ENCODE measurements around the gene LRMDA.

LRMDA gene

DNA sequence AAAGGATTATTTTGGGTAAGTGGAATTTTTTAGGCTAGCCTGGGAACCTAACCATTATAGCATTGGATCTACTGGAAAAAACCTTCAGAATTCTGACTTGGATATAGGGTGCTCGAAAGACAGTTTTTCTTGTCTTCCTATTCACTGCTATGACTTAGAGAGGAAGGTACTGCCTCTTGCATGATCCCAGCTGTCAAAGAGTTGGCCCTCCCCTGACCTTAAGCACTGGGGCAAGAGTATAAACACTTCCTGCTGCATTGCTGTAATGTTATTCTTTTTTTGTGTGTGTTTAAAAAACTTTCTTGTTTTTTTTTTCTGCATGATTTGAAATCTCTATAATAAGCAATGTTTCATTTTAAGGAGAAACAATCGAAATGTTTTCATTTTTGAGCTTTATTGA lies 113.0 kb downstream of the LRMDA start:
- no peak for DNase-seq

DNA sequence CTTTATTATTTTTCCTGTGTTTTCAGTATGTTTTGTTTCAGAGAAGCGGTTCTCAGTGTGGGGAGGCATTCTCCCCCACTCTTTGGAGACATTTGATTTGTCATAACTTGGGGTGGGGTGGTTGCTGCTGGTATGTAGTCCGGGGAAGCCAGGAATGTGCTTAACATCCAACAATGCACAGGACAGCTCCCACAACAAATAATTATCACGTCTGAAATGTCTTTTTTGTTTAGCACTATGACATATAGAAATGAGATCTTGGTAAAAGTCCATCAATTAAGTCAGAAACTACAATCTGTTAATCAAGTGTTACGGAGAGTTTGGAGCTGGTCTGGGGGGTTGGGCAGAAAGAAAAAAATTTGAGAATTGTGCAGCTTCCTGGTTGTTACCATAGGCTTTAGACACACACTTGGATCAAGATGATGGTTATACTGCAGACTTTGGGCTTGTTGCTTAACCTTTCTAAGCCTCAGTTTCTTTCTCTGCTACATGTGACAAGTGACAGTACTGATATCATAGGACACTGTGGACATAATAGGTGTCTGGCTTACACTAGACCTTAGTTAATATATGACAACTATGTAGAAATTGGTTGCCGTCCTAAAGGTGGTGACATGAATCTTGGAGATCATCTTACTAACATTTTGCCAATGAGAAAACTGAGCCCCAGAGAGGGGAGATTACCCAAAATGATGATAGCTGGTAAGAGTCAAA lies 113.7 kb downstream of the LRMDA start:
- DNase-seq = no peak

DNA sequence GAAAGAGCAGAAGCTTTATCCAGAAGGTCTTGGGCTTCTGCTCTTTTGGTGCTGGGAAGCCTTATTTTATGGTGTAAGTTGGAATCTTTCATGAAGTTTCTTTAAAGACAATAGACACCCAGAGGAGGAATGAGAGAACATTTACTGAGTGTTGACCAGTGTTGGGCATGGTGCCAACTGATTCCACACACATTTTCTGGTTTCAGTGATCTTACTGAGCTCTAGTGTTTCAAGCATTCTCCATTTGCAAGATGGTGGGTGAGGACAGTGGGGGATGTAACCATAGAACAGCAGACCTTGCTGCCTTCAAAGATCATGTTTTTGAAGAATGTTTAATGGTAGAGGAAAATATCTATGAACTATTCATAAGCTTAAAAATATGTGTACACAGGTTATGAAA lies 114.6 kb downstream of the LRMDA start:
- no peak for DNase-seq

DNA sequence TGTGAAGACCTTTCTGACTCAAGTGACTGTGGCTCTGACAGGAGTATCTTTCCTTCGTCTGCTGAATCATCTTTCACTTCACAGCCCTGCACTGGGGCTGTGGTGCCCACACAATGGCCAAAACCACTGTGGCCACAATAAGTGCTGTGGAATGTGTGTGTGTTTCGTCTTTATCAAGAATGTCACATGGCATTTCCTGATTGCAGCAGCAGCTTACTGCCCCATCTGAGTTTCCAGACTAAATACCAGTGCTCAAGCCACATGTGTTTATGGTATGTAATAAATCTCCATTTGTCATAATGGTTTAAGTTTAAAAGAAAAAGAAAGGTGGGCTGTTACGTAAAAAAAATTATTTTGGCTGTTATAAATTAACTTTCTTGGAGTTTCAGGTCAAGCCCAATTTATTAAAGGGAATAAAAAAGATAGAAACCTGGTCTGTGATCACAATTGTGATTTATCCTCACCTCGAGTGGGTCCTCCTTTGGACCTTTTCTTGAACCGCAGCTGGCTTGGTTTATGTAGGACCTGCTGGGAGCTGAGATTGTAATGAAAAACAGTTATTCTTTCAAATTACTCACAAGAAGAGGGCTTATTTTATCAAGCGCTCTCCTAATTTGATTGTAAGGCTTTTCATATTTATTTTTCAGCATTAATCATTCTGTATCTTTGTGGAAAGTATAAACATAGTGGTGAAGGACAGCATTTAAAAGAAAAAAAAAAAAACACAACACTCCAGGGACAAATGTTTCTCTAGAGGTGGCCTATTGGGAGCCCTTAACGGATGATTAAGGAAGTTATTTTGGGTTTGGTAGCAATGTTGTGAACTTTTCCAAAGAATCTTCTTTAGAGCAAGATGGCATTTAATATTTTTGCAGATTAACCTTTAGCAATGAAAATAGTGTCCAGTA lies 116.2 kb downstream of the LRMDA start:
- DNase-seq = no peak

DNA sequence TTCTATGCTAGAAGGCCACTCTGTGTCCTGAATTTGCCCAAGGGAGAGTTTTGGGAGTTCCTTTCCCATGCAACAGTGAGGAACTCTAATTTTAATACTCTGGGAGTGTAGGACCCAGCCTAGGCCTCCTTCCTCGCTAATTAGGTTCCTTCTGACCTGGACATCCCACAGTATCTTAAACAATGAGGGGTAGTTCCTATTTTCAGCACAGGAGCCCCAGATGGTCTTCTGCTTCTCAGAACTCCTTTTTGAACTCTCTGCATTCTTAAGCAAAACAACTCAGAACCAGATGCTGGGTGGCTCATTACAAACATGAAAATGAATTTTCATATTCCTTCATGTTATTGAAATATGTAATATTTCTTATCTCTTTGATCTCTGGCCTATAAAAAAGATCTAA lies 116.9 kb downstream of the LRMDA start:
- DNase-seq = no peak

DNA sequence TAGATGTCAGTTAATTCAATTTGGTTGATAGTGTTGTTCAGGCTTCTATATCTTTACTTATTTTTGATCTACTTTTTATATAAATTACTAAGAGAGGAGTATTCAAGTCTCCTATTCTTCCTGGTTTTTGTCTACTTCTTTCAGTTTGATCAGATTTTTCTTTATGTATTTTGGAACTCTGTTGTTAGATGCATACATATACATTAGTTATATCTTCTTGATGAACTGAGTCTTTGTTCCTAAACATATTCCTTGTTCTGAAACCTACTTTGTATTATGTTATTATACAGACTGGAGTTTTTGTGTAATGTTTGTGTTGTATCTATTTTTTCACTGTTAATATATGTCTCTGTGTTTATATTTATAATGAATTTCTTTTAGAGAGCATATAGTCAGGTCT lies 118.8 kb downstream of the LRMDA start:
- no peak for DNase-seq

DNA sequence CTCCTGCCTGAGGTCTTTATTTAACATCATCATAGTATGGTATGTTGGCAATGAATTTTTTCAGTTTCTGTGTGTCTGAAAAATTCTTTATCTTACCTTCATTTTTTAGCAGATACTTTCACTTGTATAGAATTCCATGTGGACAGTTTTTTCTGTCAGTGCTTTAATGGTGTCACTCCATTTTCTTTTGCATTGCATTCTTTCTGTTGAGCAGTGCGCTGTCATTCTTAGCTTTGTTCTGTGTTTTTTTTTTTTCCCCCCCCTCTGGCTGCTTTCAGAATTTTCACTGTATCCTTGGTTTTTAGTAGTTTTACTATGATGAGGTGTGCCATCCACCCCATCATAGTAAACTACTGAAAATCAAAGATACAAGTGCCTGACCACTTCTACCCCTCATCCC lies 120.7 kb downstream of the LRMDA start:
- no peak for DNase-seq

DNA sequence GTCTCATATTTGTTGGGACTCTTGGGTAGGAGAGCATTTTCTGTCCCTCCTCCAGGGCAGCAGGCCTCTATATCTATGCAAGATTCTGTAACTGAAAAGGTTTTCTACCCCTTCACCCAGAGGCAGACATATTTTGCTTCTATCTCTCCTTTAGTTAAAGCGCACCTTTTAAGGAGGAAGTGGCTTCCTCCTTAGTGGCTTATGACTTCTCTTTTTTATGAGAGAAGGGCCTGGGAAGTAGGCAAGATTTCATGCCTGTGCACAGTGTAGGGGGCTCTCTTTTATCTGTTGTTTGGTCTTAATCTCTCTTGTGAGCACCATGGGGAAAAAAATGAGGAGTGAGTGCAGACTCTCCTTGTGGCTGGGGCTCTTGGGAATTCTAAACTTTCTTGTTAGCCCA lies 122.1 kb downstream of the LRMDA start:
- DNase-seq = no peak

DNA sequence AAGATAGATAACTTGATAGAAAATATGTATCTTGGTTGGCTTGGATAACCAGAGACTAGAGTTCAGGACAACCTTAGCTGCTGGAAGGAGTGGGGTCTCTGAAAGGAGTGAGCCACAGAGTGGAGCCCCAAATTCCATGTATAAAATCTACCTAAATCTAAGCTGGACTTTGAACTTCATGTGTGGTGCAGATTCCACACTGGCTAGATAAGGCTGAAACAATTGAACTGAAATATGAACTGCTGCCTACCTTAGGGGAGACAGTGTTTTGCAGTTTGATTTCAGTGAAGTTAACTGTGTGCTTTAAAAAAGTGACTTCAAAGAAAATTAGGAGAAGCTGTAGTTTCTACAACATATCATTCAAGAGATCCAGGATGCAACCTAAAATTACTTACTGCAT lies 123.9 kb downstream of the LRMDA start:
- no peak for DNase-seq

DNA sequence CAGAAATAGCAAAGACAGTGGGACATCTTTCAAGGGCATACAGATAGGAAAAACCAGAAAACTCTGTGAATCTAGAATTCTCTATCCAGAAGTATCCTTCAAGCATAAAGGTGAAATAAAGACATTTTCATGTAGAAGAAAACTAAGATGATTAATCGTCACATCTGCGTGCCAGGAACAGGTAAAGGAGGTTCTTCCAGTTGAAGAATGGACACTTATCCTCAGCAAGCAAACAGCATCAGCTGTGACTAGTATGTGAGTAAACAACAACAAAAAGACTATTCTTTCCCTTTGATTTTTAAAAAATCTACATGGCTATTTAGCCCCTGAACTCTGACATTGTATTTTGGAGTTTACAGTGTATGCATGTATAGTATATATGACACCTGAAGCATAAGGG lies 124.9 kb downstream of the LRMDA start:
- DNase-seq = no peak

DNA sequence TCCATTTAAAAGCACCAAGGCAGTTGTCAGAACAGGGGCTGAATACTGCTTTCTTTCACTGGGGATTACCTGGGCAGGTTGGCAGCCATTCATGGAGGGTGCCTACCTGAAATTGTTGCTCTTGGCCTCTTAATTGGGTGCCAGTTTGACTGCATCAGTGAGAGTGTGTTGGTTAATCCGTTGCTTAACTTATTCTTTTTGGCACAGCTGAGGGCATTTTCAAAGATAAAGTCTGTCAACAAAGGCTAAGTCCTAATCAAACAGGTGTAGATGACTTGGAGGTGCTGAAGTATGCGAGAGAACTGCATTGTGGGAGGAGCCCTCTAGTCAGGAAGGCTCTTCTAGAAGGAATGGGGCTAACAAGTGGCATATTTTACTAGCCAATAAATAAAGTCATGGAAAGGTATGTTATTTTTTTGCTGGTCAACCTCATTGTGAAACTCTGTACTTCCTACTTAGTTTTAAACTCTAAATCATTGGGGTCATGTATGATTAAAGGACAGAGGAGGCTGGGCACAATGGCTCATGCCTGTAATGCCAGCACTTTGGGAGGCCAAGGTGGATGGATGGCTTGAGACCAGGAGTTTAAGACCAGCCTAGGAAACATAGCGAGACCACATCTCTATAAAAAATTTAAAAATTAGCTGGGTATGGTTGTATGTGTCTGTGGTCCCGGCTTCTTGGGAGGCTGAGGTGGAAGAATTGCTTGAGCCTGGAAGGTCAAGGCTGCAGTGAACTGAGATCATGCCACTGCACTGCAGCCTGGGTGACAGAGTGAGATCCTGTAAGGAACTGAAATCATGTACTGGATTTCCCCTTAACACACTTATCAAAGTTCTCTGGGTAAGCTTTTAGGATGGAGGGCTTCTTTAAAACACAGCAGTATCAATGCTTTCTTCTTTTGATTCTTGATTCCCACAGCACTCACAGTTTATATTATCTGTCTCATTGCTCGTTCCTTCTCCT lies 134.1 kb downstream of the LRMDA start:
- DNase-seq = no peak

DNA sequence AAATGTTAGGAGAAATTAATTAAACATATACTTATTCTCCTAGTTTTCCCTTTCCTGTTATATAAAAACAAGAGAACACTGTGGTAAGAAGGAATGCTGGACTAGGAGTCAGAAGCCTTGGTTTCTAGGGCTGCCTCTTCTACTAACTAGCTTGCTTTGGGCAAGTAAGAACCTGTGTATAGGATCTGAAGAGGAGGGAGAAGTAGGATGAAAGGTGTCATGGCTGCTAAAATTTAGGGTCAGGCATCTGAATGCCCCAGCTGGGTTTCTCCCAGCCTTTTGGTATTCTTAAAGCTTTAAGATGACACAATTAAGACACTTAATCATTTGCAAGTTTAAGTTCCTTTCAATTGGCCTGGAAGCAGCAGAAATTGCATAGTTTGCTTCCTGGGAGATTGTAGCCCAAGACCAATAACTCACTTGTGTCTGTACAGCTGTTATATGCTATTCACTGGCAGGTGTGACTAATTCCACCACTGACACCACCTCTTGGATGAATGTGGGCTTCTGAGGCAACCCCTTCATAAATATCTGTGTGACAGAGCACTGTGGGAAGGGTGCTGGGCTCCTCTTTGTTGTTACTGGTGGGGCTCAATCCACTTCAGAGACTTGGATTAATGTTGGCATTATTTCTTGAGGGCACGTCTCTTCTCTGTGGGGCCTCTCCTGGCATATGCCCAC lies 137.2 kb downstream of the LRMDA start:
- DNase-seq = no peak

DNA sequence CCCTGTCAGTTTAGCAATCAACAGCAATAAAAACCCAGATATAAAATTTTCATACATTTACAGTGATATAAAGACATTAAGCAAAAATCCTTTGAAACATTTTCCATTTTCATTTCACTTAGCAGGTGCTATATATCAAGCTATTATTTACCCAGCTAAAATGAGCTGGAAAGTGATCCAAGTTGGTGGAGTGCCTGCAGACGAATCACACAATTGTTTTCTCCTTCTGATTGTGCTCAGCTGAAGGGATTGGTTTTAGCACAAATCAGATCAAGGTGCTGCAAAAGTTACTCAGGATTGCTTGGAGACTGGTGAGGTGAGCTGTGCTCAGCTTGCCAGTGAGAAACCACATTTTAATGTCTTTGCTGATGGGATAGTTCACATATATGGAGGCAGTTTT lies 138.1 kb downstream of the LRMDA start:
- DNase-seq = no peak

DNA sequence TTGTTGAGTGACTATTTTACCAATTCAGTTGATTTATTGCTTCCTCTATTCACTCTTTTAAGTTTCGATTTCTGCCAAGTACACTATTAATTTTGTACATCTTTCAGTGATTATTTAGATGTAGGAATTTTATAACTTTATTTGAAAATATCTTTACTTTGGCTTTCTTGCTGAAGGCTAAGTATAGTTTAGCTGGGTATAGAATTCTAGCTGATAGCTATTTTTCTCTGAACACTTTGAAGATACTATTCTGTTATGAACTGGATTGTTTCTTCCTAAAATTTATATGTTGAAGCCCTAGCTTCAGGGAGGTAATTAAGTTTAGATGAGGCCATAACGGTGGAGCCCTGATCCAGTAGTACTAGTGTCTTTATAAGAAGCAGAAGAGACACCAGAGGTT lies 141.1 kb downstream of the LRMDA start:
- no peak for DNase-seq

DNA sequence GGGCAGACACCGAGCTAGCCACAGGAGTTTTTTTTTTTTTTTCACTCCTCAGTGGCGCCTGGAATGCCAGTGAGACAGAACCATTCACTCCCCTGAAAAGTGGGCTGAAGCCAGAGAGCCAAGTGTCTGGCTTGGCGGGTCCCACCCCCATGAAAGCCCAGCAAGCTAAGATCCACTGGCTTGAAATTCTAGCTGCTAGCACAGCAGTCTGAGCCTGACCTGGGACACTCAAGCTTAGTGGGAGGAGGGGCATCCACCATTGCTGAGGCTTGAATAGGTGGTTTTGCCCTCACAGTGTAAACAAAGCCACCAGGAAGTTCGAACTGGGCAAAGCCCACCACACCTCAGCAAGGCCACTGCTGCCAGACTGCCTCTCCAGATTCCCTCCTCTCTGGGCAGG lies 144.5 kb downstream of the LRMDA start:
- DNase-seq = no peak

DNA sequence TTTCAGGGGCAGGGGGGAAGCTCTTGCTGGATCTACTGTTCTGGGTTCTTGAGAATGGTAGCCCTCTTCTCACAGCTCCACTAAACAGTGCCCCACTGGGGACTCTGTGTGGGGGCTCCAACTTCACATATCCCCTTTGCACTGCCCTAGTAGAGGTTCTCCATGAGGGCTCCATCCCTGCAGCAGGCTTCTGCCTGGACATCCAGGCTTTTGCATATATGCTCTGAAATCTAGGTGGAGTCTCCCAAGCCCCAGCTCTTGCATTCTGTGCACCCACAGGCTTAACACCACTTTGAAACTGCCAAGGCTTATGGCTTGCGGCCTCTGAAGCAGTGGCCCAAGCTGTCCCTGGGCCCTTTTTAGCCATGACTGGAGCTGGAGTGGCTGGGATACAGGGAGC lies 150.7 kb downstream of the LRMDA start:
- no peak for DNase-seq

DNA sequence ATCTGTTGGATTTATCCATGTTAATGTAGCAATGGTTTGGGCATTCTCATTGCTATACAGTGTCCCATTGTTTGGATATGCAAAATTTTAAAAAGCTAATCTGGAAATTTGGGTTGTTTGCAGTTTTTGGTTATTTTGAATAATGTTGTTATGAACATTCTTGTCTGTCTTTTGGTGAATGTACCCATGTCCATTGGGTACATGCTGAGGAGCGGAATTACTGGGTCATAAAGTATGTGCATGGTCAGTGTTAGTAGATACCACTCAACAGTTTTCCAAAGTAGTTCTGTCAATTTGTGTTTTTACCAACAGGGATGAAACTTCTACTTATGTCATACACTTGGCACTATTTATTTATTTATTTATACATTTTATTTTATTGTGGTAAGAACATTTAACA lies 153.9 kb downstream of the LRMDA start:
- no peak for DNase-seq

DNA sequence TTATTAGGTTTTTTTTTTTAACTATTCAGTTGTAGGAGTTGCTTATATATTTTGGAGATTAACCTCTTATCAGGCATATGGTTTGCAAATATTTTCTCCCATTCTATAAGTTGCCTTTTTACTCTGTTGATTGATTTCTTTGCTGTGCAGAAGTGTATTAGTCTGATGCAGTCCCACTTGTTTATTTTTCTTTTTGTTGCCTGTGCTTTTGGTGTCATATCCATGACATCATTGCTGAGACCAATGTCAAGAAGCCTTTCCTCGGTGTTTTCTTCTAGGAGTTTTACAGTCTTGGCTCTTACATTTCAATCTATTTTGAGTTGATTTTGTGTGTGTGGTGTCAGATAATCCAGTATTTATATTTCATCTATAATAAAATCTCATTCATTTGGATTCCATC lies 155.4 kb downstream of the LRMDA start:
- no peak for DNase-seq

DNA sequence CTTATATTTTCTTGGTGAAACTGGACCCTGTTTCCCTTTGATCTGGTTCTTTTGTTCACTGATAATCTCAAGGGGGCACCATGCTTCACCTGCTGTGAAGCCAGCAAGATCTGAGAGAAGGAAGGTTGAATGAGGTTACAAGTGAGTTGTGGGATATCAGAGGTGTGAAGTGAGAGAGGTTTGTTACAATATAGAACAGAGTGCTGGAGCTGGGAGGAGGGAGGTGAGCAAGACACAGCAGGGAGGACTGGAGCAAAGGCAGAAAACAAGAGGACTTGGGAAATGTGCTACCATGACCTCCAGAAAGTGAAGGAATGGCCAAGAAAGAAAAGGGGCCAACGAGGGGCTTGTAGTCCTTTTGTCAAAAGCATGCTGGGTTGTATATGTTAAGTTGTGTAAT lies 156.6 kb downstream of the LRMDA start:
- no peak for DNase-seq

DNA sequence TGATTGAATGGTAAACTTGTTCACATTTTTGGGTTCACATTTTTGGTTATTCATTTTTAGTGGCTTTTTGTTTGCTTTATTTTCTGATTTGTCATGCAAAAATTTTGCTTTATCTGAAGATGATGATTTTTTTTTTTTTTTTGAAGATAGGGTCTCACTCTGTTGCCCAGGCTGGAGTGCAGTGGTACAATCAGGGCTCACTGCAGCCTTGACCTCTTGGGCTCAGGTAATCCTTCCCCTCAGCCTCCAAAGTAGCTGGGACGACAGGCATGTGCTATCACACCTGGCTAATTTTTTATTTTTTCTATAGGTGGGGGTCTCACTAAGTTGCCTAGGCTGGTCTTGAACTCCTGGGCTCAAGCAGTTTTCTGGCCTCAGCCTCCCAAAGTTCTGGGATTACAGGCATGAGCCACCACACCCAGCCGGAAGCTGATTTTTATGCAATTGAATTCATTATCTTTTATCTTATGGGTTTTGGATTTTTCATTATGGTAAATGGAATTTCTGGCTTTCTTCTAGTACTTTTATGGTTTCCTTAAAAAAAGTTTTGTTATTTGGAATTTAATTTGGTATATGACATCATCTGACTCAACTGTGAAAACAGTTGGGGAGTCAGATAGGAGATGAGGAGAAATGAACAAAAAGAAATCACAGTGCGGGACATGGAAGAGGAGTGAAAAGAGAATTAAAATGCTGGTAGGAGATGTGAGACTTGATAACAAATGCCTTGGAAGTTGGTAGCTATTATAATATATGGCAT lies 158.7 kb downstream of the LRMDA start:
- DNase-seq = no peak

DNA sequence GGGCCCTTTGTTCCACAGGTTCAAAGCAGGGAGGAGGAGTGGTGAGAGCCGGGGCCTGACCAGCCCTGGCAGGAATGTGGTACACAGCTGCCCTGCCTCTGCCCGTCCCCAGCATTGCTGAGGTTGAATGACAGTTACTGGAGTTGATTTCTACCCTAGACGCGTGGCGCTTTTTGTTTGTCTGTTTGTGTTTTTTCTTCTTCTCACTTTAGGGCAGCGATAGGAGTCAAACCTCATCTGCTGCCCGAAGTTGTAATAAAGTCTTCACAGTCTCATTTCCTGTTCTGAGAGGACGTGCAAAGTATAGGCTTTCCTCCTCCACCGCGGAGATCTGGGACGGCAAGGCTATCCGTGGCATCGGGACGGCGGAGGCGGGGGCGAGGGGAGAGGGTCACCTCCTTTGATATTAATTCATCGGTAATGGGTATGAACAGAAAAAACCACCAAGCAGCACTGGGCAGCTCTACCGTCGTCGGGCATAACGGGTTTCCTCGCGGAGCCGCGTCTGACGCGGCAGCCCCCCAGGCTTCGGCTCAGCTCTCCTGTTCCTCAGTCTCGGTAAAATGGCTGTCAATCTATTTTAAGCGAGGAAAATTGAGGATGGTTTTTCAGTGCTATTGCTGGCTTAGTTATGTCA lies 160.8 kb downstream of the LRMDA start:
- DNase-seq = no peak
